BLaER1 treated with 17β-estradiol and CSF1 and Interleukin-3, amounts not matched to agents 10 nM and 100 nM (cell line): ENCODE results near the gene COL11A2.
A peak's percentile ranks its signal among the peaks of the same experiment; 100 is the strongest.

Experiments used
- H3K27ac ChIP-seq, 11 experiments: shearing (Covaris generic); formaldehyde crosslinking; 2 replicates each; pipeline ENCODE4 v1.8.1; 2022
- H3K27me3 ChIP-seq, 11 experiments: shearing (Covaris generic); formaldehyde crosslinking; 2 replicates each; pipeline ENCODE4 v1.8.1; 2022
- H3K36me3 ChIP-seq, 11 experiments: shearing (Covaris generic); formaldehyde crosslinking; 2 replicates each; pipeline ENCODE4 v1.8.1; 2022
- H3K4me1 ChIP-seq, 10 experiments: shearing (Covaris generic); formaldehyde crosslinking; 2 replicates each; pipeline ENCODE4 v1.8.1; 2022
- H3K4me2 ChIP-seq, 11 experiments: shearing (Covaris generic); formaldehyde crosslinking; 2 replicates each; pipeline ENCODE4 v1.8.1; 2022
- H3K4me3 ChIP-seq, 10 experiments: shearing (Covaris generic); formaldehyde crosslinking; 2 replicates each; pipeline ENCODE4 v1.8.1; 2022
- H3K9ac ChIP-seq, 11 experiments: shearing (Covaris generic); formaldehyde crosslinking; 2 replicates each; pipeline ENCODE4 v1.8.1; 2022
- H3K9me3 ChIP-seq, 11 experiments: shearing (Covaris generic); formaldehyde crosslinking; replicated peaks in 1 of 11; 2 replicates each; pipeline ENCODE4 v1.8.1; 2022
- H4K20me1 ChIP-seq, 11 experiments: shearing (Covaris generic); formaldehyde crosslinking; 2 replicates each; pipeline ENCODE4 v1.8.1; 2022
- Cebpa-rat ChIP-seq, 11 experiments: shearing (Covaris generic); IDR thresholded peaks; 2 replicates each; pipeline ENCODE4 v1.8.1; 2022

The COL11A2 gene

DNA sequence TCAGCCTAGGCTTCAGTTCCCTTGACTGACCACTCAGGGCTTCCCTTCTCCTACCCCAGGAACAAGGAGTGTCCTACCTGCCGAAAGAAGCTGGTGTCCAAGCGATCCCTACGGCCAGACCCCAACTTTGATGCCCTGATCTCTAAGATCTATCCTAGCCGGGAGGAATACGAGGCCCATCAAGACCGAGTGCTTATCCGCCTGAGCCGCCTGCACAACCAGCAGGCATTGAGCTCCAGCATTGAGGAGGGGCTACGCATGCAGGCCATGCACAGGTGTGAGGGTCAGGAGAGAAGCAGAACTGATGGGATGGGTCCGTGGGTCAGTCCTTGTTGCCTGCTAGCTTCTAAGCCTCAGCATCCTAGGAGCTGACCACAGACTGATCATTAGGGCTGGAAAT is 17.6 kb upstream of the COL11A2 start:
- Histone ChIP-seq H3K4me1 (peaks cover 40 to 56% (median 46%) of the 10 kb centered on the region in 10 experiments), H3K36me3 (peaks cover 10 to 29% (median 19%) of the 10 kb centered on the region in 11 experiments; a peak in 17 of 22 replicates), H4K20me1 (peaks cover 0 to 15% (median 0%) of the 10 kb centered on the region in 11 experiments; a peak in 2 of 22 replicates), H3K27me3 (peaks cover 23 to 56% (median 44%) of the 10 kb centered on the region in 11 experiments), H3K27ac (no peak overlapping the region), H3K9me3 (no peaks in the 10 kb centered on the region), H3K4me2 (peak overlapping the region in 3 of 11 experiments; percentile 92 to 98 (median 95); a peak in 1 of 22 replicates), H3K9ac (peak overlapping the region in 2 of 11 experiments; percentile 9 to 29; a peak in 3 of 22 replicates), H3K4me3 (no peak overlapping the region)
- TF ChIP-seq Cebpa-rat (IDR thresholded peaks at IDR 0.05) = no peak

DNA sequence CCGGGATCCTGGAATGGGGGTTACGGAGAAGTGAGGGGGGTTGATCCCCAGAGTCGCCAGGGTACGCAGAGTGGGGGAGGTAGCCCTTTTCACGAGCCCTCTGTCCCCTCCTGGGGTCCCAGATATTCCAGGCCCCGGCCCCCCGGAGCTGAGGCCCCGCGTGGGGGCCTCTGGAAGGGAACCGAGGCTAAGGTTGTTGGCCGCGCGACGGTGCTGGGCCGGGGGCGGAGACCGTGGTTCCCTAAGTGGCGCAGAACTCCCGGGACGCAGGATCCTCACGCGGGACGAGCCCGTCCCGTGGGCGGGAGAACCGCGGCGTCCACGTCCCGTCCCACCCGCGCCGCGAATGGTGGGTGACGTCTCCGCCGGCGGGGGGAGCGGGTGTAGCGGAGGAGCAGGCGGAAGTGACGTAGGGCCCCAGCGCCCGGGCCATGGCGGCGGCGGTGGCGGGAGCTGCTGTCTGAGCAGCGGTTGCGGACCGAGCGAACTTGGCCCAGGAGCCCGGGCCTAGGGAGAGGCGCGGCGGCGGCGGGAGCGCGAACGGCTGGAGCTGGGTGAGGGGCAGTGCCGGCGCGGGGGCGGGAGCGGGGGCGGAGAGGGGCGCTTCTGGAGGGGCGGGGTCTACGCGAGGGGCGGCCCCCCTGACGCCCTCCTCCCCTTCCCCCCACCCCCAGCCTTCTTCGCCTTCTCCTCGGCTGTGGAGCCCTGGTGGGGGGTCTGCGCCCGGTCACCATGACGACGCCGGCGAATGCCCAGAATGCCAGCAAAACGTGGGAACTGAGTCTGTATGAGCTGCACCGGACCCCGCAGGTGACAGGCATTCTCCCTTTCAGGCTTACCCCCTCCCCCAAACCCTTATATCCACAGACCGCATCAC is 16.1 kb upstream of the COL11A2 start, which contains the start of gene RING1:
RING1 (plus strand) TSS at position 410 of the 877 bp plus-strand sequence; CDS start at position 733, 323 bp downstream.
- peaks cover 44 to 61% (median 51%) of the 10 kb centered on the region in 10 experiments for H3K4me1 ChIP-seq
- H3K4me2 ChIP-seq = peak within 1 kb of the TSS; percentile 93 to 100 (median 98)
- no peaks in the 10 kb centered on the region for H3K9me3 ChIP-seq
- peaks cover 15 to 37% (median 27%) of the 10 kb centered on the region in 11 experiments for H3K36me3 ChIP-seq
- H4K20me1 ChIP-seq = peaks cover 0 to 24% (median 6%) of the 10 kb centered on the region in 11 experiments; a peak in 7 of 22 replicates
- peak within 1 kb of the TSS; percentile 64 to 96 (median 88) for H3K4me3 ChIP-seq
- peak within 1 kb of the TSS; percentile 78 to 91 (median 87) for H3K27ac ChIP-seq
- no peak for TF ChIP-seq Cebpa-rat (IDR thresholded peaks at IDR 0.05)
- peak within 1 kb of the TSS; percentile 77 to 96 (median 91) for H3K9ac ChIP-seq
- peaks cover 15 to 43% (median 29%) of the 10 kb centered on the region in 11 experiments for H3K27me3 ChIP-seq

DNA sequence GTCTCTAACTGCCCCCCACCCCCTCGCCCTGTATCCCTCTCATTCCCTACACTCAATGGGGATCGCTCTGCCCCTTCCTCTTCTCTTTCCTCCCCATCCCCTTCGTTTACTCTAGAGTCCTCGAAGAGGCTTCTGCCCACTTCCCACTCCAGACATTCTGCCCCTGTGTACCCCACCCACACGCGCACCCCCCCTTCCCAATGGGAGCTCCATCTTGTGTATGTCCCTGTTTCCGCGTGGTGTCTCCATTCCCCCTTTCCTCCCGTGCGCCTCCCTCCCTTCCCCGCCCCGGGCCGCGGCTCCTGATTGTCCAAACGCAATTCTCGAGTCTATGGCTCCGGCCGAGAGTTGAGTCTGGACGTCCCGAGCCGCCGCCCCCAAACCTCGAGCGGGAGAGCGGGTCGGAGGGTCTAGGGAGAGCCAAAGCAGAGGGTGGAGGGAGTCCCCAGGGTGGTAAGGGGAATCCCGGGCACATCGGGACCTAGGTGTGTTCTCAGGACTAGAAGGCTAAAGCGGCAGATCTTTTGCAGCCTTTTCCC is 15.4 kb upstream of the COL11A2 start:
- Histone ChIP-seq H3K27me3 (peaks cover 8 to 36% (median 22%) of the 10 kb centered on the region in 11 experiments), H3K36me3 (peaks cover 22 to 44% (median 34%) of the 10 kb centered on the region in 11 experiments), H3K4me1 (peaks cover 43 to 59% (median 50%) of the 10 kb centered on the region in 10 experiments), H3K4me3 (peak overlapping the region; percentile 64 to 96 (median 88)), H3K9ac (peak overlapping the region; percentile 77 to 96 (median 91)), H3K4me2 (peak overlapping the region; percentile 80 to 100 (median 97)), H3K27ac (peak overlapping the region; percentile 78 to 91 (median 87)), H4K20me1 (peaks cover 0 to 26% (median 6%) of the 10 kb centered on the region in 11 experiments; a peak in 7 of 22 replicates), H3K9me3 (no peaks in the 10 kb centered on the region)
- TF ChIP-seq Cebpa-rat (IDR thresholded peaks at IDR 0.05) = no peak

DNA sequence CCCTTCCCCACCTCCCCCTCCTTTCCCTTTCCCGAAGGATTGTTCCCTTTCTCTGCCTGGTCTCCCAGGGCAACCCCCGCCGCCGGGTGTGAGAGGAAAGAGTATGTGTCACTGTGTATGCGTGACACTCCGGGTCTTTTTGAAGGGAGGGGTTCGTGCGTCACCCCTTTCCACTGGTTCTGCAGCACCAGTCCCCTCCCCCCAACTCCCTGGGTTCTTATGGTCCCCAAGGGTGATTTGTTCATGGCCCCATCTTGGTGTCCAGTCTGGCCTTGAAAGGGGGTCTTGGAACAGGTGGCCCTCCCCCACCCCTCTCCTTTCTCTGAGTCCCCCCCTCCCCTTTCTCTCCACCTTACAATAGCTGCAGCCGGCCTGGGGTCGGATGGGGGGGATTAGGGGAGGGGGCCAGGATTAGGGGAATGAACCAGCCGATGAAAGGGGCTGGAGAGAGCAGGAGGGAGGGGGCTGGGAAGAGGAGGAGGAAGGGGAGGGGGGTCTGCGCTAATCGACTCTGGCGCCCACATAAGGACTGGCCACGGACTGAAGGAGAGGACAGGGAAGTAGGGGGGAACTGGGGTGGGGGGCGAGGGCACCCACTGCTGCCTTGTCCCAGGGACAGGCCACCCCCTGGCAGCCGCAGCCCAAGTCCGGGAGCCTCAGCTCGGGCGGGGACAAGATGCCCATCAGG is 14.7 kb upstream of the COL11A2 start:
- peaks cover 44 to 59% (median 50%) of the 10 kb centered on the region in 10 experiments for H3K4me1 ChIP-seq
- peak overlapping the region; percentile 77 to 96 (median 91) for H3K9ac ChIP-seq
- peaks cover 0 to 27% (median 6%) of the 10 kb centered on the region in 11 experiments; a peak in 8 of 22 replicates for H4K20me1 ChIP-seq
- peak overlapping the region; percentile 64 to 96 (median 88) for H3K4me3 ChIP-seq
- H3K4me2 ChIP-seq = peak overlapping the region; percentile 80 to 100 (median 97)
- peaks cover 29 to 46% (median 38%) of the 10 kb centered on the region in 11 experiments for H3K36me3 ChIP-seq
- H3K27me3 ChIP-seq = peaks cover 1 to 30% (median 16%) of the 10 kb centered on the region in 11 experiments; a peak in 20 of 22 replicates
- H3K9me3 ChIP-seq = no peaks in the 10 kb centered on the region
- H3K27ac ChIP-seq = peak overlapping the region in 8 of 11 experiments; percentile 78 to 91 (median 86); a peak in 10 of 22 replicates
- TF ChIP-seq Cebpa-rat (IDR thresholded peaks at IDR 0.05) = no peak

DNA sequence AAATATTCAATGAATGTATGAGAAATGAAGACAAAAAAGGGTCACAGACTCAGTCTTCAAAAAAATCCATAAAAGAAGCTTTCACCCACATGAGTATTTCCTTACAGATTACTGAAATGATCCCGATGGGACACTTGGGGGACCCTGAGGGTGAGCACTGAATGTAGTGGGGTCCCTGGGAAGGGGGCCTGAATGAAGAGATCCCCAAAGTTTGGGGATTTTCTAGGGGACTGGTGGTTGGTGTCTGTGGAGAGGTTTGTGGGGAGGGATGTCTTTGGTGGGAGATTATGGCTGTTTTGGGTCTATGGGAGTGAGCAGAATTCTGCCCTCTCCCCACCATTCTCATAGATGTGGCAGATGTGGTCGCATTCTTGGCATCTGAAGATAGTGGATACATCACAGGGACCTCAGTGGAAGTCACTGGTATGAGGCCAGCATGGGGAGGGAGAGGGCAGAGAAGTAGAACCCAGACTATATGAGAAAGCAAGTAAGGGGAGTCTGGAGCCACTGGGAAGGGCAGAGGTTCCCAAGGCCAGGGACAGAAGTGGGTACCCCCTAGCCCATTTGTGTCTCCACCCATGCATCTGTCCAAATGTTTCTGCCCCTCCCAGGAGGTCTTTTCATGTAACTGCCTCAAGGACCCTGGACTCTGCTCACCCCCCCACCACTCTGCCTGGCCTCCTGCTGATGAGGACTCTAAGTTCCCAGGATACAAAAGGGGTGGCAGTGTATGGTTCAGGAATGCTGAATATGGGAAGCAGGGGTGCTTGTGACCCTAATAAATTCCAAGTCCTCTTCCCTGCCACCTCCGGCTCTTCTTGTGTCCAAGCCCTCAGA is 14.0 kb upstream of the COL11A2 start:
- Histone ChIP-seq H3K9me3 (no peaks in the 10 kb centered on the region), H3K4me3 (no peak overlapping the region), H3K9ac (no peak overlapping the region), H3K4me1 (peaks cover 52 to 66% (median 57%) of the 10 kb centered on the region in 10 experiments), H4K20me1 (peaks cover 0 to 35% (median 6%) of the 10 kb centered on the region in 11 experiments; a peak in 8 of 22 replicates), H3K27me3 (peaks cover 0 to 23% (median 10%) of the 10 kb centered on the region in 11 experiments; a peak in 11 of 22 replicates), H3K27ac (no peak overlapping the region), H3K4me2 (peak overlapping the region in 3 of 11 experiments; percentile 96 to 100 (median 100); a peak in 5 of 22 replicates), H3K36me3 (peaks cover 30 to 45% (median 39%) of the 10 kb centered on the region in 11 experiments)
- no peak for TF ChIP-seq Cebpa-rat (IDR thresholded peaks at IDR 0.05)

DNA sequence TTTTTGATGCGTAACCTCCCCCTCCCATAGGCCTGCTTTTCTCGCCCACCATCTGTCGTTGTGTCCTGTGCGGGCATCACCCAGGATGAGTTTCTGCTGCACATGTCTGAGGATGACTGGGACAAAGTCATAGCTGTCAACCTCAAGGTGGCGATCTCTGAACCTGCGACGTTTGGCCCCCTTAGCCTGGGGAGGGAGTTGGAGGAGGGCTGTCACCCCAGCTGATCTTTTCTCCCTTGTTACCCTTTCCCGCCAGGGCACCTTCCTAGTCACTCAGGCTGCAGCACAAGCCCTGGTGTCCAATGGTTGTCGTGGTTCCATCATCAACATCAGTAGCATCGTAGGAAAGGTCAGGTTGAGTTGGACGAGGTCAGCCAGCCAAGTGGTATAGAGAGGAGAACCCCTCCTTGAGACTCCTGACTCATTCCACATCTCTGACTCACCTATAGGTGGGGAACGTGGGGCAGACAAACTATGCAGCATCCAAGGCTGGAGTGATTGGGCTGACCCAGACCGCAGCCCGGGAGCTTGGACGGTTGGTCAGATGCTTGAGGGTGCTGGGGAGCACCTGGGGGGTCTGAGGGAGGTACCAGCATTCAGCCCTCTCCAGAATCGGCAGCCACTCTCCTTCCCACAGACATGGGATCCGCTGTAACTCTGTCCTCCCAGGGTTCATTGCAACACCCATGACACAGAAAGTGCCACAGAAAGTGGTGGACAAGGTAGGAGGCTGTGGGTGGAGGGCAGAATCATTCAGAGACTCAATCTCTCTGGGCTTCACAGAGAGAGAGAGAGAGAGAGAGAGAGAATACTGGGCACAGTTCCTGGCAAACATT is 13.1 kb upstream of the COL11A2 start:
- Histone ChIP-seq H3K4me2 (peak overlapping the region; percentile 93 to 100 (median 100)), H3K27me3 (peaks cover 0 to 23% (median 10%) of the 10 kb centered on the region in 11 experiments; a peak in 11 of 22 replicates), H3K9ac (peak overlapping the region; percentile 67 to 87 (median 80)), H3K4me1 (peaks cover 54 to 68% (median 58%) of the 10 kb centered on the region in 10 experiments), H3K36me3 (peaks cover 28 to 38% (median 35%) of the 10 kb centered on the region in 11 experiments), H3K9me3 (no peaks in the 10 kb centered on the region), H3K27ac (peak overlapping the region in 5 of 11 experiments; percentile 54 to 67 (median 63); a peak in 7 of 22 replicates), H3K4me3 (peak overlapping the region; percentile 65 to 83 (median 73)), H4K20me1 (peaks cover 0 to 35% (median 6%) of the 10 kb centered on the region in 11 experiments; a peak in 8 of 22 replicates)
- no peak for TF ChIP-seq Cebpa-rat (IDR thresholded peaks at IDR 0.05)
